CD4-positive, alpha-beta T cell treated with Interleukin-4 for 1 hour (primary cell): ENCODE data around the gene SORL1.

Source experiments
- DNase-seq, 2 donors: peaks; one replicate each; pipeline ENCODE4 v3.0.0-alpha.2; 2020 to 2022

Gene SORL1

DNA sequence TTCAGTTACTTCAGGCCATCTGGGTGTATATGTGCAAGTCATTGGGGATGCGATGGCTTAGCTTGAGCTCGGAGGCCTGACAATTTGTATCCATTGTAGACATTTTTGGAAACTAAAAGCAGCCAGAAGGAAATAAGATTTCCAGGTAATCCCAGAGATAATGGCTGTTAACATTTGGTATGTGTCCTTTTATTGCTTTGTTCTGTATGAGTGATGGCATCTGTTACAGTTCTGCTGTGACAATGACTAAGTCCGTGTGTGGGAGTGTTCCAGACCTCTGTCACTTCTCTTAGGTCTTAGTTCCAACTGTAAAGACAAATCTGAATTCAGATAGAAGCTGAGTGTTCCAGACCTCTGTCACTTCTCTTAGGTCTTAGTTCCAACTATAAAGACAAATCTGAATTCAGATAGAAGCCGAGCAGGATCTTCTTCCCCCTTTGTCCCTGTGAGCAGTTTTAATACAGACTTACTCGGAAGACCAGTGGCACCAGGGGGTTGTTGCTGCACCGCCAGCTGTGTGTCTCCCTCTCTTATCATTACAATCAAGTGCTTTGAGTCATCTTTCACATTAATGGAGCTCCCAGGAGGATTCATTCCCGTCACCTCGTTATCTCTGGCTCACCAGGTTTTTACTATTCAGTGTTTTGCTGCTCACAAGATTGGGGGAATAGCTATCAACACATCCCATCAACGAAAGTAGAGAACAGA, 191.5 kb downstream of the SORL1 start:
- no peak for DNase-seq

DNA sequence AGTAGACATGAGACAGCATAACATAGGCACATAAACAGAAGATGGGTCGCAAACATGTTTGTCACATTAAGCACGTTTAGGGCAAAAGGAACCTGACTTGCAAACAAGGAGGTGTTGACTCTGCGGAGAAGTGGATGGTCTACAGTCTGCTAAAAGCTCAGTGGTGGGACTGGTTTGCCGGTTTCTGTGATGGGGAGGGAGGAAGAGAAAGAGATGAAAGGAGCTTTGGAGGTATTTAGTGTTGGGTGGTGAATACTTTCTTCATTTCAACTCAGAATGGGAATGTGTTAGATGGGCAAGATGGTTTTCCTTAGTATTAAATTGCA, 192.0 kb downstream of the SORL1 start:
- no peak for DNase-seq

DNA sequence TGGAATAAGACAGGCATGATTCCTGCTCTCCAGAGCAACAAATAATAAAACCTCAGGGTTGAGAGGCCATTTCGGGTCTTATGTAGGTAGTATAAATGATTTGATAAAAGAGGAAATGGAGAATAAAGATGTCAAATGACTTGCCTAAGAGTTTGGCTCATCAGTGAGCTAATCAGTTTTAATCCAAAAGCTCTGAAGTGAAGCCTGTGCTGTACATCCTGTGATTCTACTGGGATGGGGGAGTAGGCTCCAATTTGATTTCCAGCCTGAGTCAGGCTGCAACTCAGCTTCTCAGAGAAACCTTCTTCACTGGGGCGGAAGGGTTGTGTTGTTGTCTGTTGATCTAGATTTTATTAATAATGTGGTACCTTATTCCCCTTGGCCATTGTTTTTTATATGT, 192.9 kb downstream of the SORL1 start:
- no peak for DNase-seq

DNA sequence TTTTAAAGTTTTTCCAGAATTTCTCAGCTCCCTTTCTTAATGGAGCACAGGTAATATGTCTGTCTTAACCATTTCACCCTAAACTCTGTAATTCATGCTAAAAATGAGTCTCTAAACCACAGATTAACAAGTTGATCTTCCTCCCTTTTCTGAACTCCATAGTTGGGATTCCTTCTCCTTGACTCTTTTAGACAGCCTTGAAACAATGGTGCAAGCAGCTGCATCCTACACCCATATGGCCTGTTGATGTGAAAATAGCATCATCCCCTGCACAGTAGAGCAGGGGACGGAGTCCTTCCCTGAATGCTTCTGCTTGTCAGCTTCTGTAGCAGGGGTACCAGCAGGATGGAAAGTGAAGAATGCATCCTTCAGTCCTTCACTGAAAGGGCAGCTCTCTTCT, 193.5 kb downstream of the SORL1 start:
- DNase-seq: no peak

DNA sequence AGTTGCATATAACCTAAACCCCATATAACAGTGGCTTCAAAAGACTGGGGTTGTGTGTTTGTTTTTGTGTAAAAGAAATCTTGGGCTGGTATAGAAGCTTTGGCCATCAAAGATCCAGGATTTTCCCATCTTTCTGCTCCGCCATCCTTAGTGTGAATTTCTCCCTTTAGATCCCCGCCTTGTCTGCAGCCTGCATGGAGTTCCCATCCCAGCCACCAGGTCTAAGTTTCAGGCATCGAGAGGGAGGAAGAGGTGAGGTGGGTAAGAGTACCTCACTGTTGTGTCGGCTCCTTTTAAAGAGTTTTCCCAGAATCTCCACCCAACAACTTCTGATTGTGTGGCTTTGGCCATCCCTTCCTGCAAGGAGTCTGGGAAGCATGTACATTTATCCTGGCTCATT, 196.2 kb downstream of the SORL1 start:
- DNase-seq: no peak

DNA sequence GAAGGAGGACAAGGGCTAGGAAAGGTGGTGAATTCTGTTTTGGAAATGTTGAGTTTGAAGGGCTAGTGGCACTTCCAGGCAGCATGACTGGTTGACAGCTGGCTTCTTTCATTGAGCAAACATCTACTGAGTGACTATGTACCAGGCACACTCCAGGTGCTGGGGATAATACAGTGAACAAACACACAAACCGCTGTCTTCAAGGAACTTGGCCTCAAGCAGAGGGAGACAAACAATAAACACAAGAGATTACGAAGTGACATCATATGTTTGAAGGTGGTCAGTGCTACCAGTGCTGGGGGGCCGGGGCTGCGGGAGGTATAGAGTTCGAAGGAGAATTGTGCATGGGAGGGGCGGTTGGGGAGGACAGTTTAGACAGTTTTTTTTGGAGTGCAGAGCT, 197.7 kb downstream of the SORL1 start:
- no peak for DNase-seq

DNA sequence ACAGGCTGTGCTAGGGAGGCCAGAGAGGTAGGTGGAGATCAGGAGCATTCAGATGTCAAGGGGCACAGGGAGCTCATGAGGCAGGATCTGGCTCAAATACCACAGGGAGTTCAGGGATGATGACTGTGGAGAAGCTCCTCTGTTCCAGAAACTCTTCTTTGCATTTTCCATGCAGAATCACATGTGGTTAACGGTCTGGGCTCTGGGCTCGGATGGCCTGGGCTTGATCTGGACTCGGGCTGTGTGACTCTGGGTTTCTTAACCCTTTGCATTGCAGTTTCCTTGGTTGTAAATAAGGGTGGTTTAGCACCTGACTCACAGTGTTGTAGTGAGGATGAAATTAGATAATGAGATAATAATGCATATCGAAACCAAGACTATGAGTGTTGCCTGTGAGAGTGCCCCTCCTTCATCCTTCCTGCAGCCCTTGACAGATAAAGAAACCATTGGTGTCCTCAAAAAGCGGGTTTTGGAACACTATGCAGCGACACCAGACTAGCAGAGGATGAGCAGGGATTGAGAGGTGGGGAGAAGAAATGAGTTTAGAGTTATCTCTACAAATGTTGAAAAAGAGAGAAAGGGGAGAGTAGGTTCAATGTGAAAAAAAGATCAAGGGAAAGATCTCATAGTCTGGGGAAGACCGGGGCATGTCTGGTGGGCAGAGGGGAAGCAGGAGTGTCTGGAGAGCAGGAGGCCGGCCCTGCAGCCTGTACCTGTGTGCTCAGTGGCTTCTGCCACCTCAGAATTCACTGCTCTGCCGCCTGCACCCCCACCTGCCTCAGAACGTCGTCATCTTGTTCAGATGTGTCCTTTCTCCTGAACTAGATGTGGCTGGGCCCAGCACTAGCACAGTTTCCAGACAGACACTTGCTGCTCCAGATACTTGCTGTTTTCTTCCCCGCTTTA, 198.5 kb downstream of the SORL1 start:
- peak in 1 of 2 donors; percentile 15 for DNase-seq

DNA sequence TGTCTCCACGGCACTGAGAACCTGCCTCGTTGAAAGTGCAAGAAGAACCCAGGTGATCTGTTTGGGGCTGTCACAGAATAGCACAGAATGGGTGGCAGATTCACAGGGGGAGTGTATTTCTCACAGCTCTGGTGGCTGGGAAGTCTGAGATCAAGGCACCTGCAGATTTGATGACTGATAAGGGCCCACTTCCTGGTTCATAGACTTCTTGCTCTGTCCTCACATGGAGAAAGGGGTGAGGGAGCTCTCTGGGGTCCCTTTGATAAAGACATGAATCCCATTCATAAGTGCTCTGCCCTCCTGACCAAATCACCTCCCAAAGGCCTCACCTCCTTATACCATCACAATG, 199.1 kb downstream of the SORL1 start:
- DNase-seq: peak in 1 of 2 donors; percentile 13

DNA sequence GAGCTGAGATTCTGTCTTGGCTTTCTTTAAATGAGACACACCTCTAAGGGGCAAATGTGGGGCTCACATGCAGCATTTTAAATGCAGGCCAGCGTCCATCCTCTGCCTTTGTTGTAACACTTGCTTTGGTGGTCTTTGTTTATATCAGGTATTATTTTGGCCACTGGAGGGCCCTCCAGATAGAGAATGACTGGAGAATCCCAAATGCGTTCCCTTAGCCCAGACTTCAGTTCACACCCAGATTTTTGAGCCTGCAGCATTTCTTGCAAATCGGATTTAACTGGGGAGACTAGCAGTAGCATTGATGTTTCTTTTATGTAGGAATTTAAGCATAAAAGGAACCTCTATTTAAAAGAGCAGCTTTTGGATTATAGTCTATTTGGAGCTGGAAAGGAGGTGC, 200.9 kb downstream of the SORL1 start:
- DNase-seq: no peak

DNA sequence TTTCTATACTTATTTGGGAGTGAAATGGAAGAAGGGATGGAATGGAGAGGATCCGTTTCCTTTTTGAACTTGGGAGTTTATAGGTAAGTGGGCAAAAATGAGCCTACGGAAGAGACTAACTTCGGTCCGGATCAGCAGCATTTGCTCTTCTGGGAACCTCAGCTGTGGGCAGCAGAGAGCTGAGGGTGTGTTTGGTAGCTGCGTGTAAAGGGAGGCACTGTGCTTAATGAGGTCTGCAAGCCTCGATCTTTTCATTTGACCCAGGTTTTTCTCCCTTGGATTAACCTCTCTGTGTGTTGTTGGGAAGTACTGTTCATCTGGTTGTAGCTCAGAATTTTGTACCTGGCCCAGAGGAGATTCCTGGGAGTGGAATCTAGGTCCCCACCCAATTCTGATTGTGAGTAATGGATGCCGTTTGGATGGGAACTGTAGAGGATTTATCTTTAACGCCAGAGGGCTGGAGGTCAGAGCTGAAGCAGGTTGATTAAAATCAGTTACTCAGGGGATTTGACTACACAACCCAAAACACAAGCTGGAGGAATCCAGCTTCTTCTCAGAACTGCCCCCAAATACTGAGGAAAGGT, 202.2 kb downstream of the SORL1 start:
- DNase-seq: no peak

DNA sequence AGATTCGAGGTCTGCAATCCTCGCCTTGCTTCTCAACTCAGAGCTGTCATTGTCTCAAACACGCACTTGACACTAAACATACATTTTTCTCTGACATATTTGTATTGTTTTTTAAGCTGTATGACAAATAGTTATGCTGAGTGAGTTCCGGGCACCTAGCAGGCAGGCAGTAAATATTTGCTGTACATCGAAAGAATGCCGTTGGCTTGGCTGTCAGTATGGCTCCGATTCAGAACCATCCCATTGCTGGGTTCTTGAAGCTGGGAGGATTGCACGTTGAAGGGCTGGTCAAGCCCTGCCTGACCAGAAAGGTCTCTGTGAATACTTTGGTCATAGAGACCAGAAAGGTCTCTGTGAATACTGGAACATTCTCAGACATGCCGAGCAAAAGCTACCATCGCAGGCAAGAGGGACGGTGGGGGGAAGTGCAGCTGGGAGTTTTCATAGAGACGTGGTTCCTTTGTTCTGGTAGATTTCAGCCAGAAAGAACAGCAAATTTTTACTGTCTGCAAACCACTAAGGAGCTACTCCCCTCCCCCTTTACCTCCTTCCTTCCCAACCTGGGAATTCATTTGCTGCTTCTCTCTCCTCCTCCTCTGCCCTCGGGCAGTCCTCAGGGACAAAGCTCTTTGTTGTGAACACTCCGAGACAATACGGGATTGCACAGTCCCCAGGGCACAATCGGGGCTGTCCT, 202.9 kb downstream of the SORL1 start:
- DNase-seq: no peak

DNA sequence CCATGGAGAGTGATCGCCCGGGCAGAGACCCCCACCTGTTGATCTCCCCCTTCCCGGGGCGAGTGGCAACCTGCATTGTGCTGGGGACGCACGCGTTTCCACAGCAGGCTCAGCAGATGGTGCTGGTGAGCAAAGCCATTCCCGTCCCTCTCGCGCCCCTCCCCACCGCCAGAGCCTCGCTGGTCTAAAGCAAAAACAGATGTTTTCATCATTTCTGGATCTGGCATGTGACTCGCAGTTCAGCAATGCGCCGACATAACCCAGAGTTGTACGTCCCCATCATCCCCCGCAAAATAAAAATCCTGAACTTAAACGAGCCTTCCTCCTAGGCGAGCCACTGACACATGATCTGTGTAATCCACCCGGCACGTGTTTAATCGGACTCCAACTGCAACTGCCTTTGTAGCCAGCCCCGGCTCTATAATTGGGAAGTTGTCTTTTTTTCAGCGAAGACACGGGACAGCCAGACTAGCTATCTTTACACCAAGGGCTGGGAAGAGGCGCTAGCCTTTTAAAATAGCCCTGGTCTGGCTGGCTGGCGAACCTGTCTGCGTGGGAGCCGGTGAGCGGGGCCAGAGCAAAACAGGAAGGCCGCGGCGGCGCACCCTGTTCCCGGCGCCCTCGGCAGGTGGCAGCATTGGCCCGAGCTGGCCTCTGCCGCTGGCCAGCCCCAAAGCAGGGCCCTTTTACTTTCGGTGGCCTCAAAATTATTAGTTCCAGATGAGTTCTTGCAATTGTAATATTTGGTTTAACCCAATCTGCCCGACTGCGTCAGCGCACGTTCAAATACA, 203.6 kb downstream of the SORL1 start:
- peak; percentile 56 to 57 for DNase-seq

DNA sequence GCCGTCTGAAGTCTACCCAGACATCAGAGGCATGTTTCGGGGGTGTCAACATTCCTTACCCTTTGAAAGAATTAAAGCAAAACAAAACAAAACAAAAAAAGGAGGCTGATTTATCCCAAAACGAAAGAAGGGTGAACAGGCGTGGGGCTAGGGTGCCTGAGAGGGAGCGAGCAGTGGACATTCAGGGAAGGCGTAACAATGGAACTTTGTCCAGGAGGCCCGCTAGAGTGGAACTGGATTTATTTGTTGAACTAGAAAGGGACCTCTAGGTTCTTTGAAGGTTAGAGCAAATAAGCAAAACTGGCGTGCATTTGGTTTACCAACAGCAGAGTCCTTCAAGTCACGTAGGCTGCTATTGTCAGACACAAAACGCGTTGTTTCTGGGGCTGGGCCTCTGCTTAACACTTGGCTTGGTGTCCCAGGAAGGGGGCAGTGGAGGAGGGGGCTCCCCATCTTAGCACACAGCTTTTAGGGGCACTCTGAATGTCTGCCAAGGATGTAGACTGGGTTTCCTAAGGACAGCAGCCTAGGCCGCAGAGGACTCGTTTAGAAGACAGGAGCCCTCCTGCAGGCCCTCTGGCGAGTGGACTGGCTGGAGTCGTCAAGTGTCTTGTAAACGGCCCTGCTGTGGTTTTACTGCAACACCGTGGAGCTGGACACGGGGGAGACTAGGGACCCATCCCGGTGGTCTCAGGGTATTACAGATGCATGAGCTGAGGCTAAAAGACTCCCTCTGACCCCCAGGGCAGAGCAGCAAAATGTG, 204.4 kb downstream of the SORL1 start:
- no peak for DNase-seq

DNA sequence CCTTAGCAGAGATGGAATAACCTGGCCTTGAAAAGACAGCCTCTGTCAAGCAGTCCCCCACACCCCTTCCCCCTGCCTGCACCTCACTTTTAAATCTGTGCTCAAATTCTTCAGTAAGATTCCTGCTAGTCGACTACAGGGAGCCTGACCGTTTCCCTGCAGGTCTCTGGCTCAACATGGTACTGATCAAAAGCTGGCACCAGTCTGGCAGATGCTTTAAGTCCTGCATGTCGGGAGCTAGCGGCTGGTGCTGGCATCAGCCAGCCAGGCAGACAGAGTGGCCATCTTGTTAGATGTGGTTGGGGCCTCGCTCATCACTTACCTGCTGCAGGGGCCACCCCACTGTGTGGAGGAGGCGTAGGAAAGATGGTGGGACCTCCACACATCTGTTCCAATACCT, 205.0 kb downstream of the SORL1 start:
- DNase-seq: no peak

DNA sequence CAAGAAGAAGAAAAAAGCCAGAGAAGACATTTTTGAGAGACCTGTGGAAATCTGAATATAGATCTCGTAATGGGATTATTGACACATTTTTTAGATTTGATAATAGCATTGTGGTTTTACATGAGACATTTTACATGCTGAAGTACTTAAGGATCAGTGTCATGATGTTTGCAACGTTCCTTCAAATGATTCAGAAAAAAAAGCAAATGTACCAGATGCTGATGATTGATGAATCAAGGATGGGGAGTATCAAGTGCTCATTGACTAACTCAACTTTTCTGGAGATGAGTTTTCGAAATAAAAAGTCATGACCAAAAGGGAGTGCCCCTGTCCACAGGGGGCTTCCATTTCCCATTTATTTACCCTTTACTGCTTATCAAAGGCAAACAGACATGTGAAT, 207.7 kb downstream of the SORL1 start:
- no peak for DNase-seq

DNA sequence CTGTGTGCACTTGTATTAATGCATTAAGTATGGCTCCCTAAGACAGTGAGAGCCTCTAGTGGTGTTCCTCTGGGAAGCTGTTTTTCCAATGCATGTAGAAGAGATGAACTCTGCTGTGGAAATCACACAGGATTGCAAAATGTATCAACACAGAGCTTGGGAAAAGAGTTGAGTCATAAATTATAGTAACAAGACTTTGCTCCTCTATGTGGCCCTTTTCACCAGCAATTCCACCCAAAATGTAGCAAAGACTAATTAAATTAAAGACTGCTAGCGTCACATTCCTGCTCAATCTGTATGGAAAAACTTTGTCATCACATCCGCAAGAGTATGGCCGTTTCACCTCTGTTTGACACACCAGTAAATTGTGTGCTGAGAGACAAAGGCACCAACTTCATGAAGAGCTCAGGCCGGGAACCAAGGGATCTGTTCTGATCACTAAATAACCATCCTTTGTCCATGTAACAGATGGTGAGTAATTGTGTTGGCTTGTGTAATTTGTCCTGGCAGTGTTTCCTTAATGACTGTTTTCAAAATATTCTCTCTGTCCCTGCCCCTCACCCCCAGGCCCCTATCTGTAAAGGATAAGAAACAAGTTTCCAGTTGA, 209.9 kb downstream of the SORL1 start:
- DNase-seq: no peak

DNA sequence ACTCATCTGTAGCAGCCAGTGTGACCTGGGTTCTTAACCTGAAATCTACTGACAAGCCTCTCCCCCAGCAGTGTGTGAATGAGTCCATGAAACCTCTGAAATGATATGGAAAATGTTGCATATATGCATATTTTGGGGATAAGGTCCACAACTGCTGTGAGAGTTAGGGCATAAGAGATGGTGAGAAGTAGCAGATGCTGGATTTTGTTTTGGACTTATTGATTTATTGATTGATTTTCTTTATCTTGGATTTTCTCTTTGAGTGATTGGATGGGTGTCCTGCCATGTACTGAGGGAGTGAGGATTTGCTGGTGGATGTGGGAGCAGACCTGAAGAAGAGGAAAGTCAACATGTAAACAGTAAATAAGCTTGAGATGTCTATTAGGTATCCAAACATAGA, 212.0 kb downstream of the SORL1 start:
- DNase-seq: no peak

DNA sequence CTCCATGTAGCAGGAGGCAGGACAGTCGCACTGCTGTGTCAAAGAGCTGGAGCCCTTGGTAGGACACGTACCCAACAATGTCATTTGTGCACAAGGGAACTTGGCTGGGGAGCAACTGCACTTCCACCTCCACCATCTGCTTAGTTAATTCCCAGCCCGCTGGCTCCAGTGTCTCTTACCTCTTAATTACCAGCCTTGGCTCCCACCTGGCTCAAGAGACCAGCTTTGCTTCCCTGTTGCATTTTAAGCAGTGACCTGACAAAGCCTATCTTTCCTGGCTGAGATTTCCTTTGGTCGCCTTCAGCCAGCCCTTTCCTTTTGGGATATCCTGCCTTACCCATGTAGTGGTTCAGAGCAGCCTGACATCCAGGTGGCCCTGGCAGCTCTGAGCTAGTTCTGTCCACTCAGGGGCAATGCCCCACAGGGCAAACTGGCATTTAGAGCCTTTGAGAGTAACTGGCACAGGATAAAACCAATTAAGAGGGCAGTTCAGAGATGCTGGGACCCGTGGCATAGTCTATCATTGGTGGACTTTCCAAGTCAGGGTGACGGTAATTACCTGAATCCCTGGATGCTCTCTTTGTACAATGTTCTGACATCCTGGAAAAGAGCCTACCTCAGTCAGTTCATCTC, 213.2 kb downstream of the SORL1 start:
- no peak for DNase-seq

DNA sequence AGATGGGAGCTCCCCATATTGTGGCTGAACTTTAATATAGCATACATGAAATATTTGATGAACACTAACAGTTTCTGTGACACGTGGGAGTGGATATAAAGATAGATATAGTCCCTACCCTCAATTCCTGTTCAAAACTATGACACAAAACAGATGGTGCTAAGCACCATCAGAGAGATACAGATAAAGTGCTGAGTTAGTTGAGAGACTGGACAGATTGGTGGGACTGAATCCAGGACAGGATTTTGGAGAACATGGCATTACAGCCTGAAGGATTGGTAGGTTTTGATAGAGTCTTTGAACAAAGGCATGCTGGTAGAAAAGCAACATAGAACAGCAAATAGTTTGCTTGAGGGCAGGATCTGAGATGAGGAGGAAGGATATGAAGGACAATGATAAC, 215.7 kb downstream of the SORL1 start:
- no peak for DNase-seq

DNA sequence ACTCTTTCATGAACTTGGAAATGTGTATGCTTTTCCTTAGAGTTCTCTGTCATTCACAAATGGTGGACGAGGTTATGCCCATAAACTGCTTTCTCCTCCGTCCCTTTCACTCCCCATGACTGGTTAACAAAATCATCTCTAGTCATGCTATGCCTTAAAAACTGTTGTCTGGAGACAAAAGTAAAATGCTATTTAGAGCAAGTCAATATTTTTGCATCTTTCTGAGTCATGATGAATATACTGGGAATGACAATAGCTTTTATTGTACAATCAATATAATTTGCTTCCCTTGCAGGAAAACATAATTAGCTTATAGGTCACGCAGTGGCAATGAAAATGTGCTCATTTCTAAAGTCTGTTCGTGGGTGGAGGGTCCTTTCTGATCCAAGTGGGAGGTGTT, 217.3 kb downstream of the SORL1 start:
- no peak for DNase-seq

DNA sequence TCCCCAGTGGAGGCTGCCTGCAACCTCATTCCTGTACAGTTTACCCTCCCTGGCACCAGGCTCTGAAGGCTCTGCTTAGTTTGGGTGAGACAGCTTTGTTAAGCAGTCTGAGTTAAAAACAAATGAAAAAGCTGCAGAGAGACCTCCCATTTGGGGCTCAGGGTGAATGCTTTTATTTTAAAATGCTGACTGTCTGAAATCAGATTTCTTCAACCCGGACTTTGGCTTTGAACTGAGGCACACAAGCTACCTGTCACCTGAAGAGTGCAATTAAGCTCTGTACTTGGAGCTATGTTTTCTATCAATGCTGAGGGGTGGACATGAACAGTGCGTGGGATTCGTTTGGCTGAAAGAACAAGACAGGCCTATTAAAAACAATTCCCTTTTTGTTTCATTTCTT, 218.2 kb downstream of the SORL1 start:
- DNase-seq: no peak
